H1 (cell line): ENCODE data around the gene CD59. TPM values are rescaled to one million over a fixed set of nuclear protein-coding genes. Genes with fewer than 3 reads are reported as not detected.

Source experiments
- EZH2 ChIP-seq: fragments of 200-600 bp; sonication (generic); IDR thresholded peaks from 2 replicates; pipeline ENCODE4 v1.7.1; 2012; ENCODE audit warnings: low read depth, mild to moderate bottlenecking, moderate library complexity, low read length, inconsistent platforms; ENCODE audit not compliant: severe bottlenecking
- TAF1 ChIP-seq: IDR thresholded peaks from 2 replicates; pipeline ENCODE4 v1.6.1; 2011; ENCODE audit warnings: mild to moderate bottlenecking, low read depth, low read length
- polyA plus RNA-seq, 7 experiments: library from polyadenylated mRNA; depleted of rRNA in 3 of 7; stranded (reverse) in 5 of 7; unstranded in 2 of 7; fragments of >200 nt in 5 of 7; fragments of 200-250 nt in 2 of 7; gene quantifications; 1 replicate in 5 of 7; 2 replicates in 1 of 7; 4 replicates in 1 of 7; pipeline versions ENCODE4 v1.2.1 to v1.2.3, GENCODE V29; 2011 to 2013; ENCODE audit warnings: missing spikeins in 2 of 7, mixed read lengths in 2 of 7
- total RNA-seq: library from RNA; stranded (reverse); fragmentation: NEBNext Ultra II Directional; extraction: Animal tissue kit (Norgen Biotek cat#: 25700); gene quantifications from 2 replicates; pipeline ENCODE4 v1.2.1, GENCODE V29; 2021

CD59 gene
- total and polyA plus RNA-seq, 2 of the 8 experiments (the other 6 are each of a cell fraction or from before 2014, with no cell fraction given): 63.1 to 90.3 TPM

- TF ChIP-seq TAF1: no peak
- no peak for TF ChIP-seq EZH2
These were observed 22.9 kb downstream of the CD59 start (continued) for GRCh38 chr11:33713151-33713855.
